HepG2 (cell line): ENCODE measurements around the gene ZNF474. TPM values are rescaled to one million over a fixed set of nuclear protein-coding genes. Genes with fewer than 3 reads are reported as not detected.

ENCODE experiments used
- ATAC-seq: fragments of 200-7000 bp; cut with Tn5 transposase; 3 replicates; pipeline ENCODE4 v1.9.1; 2020; ENCODE audit warnings: mild to moderate bottlenecking, moderate library complexity
- BruUV-seq: library from RNA; stranded (reverse); fragments of 400-500 nt; replicated peaks from 2 replicates; lab custom pipeline; 2021; lab: Mats Ljungman, UMichigan
- CTCF ChIA-PET: fragments of 300-600 bp; formaldehyde crosslinking; extraction: SDS; loops from one replicate; lab custom pipeline; 2021; ENCODE audit warnings: low total read pairs, inconsistent platforms, low intra/inter-chr PET ratio; lab: Yijun Ruan, JAX
- POLR2A ChIA-PET: fragments of 350-600 bp; sonication (Branson Sonifier 250); formaldehyde crosslinking; loops from one replicate; lab custom pipeline; 2020; ENCODE audit warnings: antibody characterized with exemption, inconsistent platforms; lab: Yijun Ruan, JAX
- DNase-seq: peaks from one replicate; pipeline ENCODE4 v3.0.0-alpha.2; 2015; ENCODE audit warnings: low spot score
- FAIRE-seq: peaks from 3 replicates; lab custom pipeline; 2011; peaks lifted over from hg19 to GRCh38; lab: Jason Lieb, UNC
- H2AFZ ChIP-seq: one replicate; pipeline ENCODE4 v1.6.1; 2011; ENCODE audit warnings: low read length, inconsistent platforms
- H3K27ac ChIP-seq: fragments of 300-600 bp; 3 replicates; pipeline ENCODE4 v1.8.0; 2011; ENCODE audit warnings: mixed run types, mild to moderate bottlenecking, mixed read lengths, low read length, inconsistent platforms; ENCODE audit not compliant: insufficient read depth; ENCODE audit errors: extremely low read length
- H3K27me3 ChIP-seq, 2 experiments: fragments of 200-600 bp in 1 of 2; 2 replicates in 1 of 2; 3 replicates in 1 of 2; pipeline versions ENCODE4 v1.6.0 to v1.8.0; 2011; ENCODE audit warnings: low read length in 2 of 2, mild to moderate bottlenecking in 2 of 2, moderate library complexity in 2 of 2, inconsistent platforms in 1 of 2; ENCODE audit not compliant: insufficient read depth in 2 of 2, control insufficient read depth in 1 of 2
- H3K36me3 ChIP-seq, 2 experiments: fragments of 200-600 bp in 1 of 2; replicated peaks in 1 of 2; 2 replicates in 1 of 2; 3 replicates in 1 of 2; pipeline versions ENCODE4 v1.5.1 to v1.8.0; 2011; ENCODE audit warnings: low read length in 2 of 2, inconsistent platforms in 1 of 2; ENCODE audit not compliant: insufficient read depth in 2 of 2, control insufficient read depth in 1 of 2
- H3K4me1 ChIP-seq: 2 replicates; pipeline ENCODE4 v1.5.1; 2012; ENCODE audit warnings: low read length, inconsistent platforms; ENCODE audit not compliant: insufficient read depth
- H3K4me2 ChIP-seq: 2 replicates; pipeline ENCODE4 v1.6.0; 2011; ENCODE audit warnings: low read depth, low read length, inconsistent platforms
- H3K4me3 ChIP-seq, 3 experiments: fragments of 200-600 bp in 1 of 3; sonication (generic), shearing (Covaris generic) in 1 of 3; replicated peaks in 1 of 3; 2 replicates each; pipeline ENCODE4 v1.5.1; 2011 to 2016; ENCODE audit warnings: low read length in 3 of 3, inconsistent platforms in 2 of 3, low read depth in 2 of 3, mild to moderate bottlenecking in 2 of 3, control low read depth in 1 of 3, mixed read lengths in 1 of 3; ENCODE audit not compliant: insufficient read depth in 1 of 3
- H3K79me2 ChIP-seq: one replicate; pipeline ENCODE4 v1.6.1; 2011; ENCODE audit warnings: low read length, inconsistent platforms; ENCODE audit not compliant: insufficient read depth
- H3K9ac ChIP-seq: 2 replicates; pipeline ENCODE4 v1.6.0; 2011; ENCODE audit warnings: mild to moderate bottlenecking, low read depth, low read length, inconsistent platforms; ENCODE audit not compliant: insufficient read depth
- H3K9me3 ChIP-seq: 2 replicates; pipeline ENCODE4 v1.5.1; 2012; ENCODE audit warnings: mild to moderate bottlenecking, low read length
- H4K20me1 ChIP-seq: 2 replicates; pipeline ENCODE4 v1.6.0; 2011; ENCODE audit warnings: inconsistent platforms, mild to moderate bottlenecking, low read length, moderate library complexity; ENCODE audit not compliant: insufficient read depth
- CCAR2 ChIP-seq: fragments of 200-400 bp; formaldehyde crosslinking; optimal IDR thresholded peaks from 2 replicates; pipeline ENCODE3; 2018; ENCODE audit warnings: low read depth, mild to moderate bottlenecking, low read length, moderate library complexity
- MBD4 ChIP-seq: IDR thresholded peaks from 2 replicates; pipeline ENCODE4 v1.6.1; 2012; ENCODE audit warnings: low read length, inconsistent platforms, borderline replicate concordance
- MLXIP ChIP-seq: sonication (generic); formaldehyde crosslinking; IDR thresholded peaks from 2 replicates; pipeline ENCODE4 v1.9.0; 2021; ENCODE audit warnings: missing genetic modification reagents, borderline replicate concordance
- MYPOP ChIP-seq: sonication (generic); formaldehyde crosslinking; IDR thresholded peaks from 2 replicates; pipeline ENCODE4 v1.8.1; 2023; ENCODE audit warnings: mild to moderate bottlenecking, moderate library complexity, missing genetic modification reagents
- SOX6 ChIP-seq, 2 experiments: fragments of 450-650 bp in 1 of 2; sonication (generic) in 1 of 2; formaldehyde crosslinking in 1 of 2; IDR thresholded peaks; 2 replicates each; pipeline versions ENCODE4 v1.4.0 to v1.6.1; 2017 to 2020; ENCODE audit warnings: antibody characterized with exemption in 1 of 2, mild to moderate bottlenecking in 1 of 2, missing genetic modification reagents in 1 of 2
- ZNF260 ChIP-seq: sonication (generic); formaldehyde crosslinking; IDR thresholded peaks from 2 replicates; pipeline ENCODE4 v1.4.0; 2020; ENCODE audit warnings: missing genetic modification reagents, low read depth, mild to moderate bottlenecking, borderline replicate concordance
- ZNF326 ChIP-seq: sonication (generic); formaldehyde crosslinking; IDR thresholded peaks from 2 replicates; pipeline ENCODE4 v1.4.0; 2020; ENCODE audit warnings: missing genetic modification reagents, borderline replicate concordance
- ZSCAN21 ChIP-seq: sonication (generic); formaldehyde crosslinking; IDR thresholded peaks from 2 replicates; pipeline ENCODE4 v1.8.0; 2022; ENCODE audit warnings: mild to moderate bottlenecking, missing genetic modification reagents, moderate library complexity, borderline replicate concordance
- WGBS: methylation state at CpG from one replicate; pipeline ENCODE4 v1.1.6; 2017; ENCODE audit warnings: low lambda C conversion rate; 5-methylcytosine and 5-hydroxymethylcytosine counted together
- in situ Hi-C: cut with HindIII; loops from 2 replicates; pipeline ENCODE4 v1.10.0; 2017; ENCODE audit warnings: low pct_unique_long_range_greater_than_20kb; ENCODE audit not compliant: extremely low pct_ligation_motif_present
- intact Hi-C: fragments of 100-400 bp; cut with micrococcal nuclease; formaldehyde crosslinking; loops from one replicate; pipeline ENCODE4 v1.10.0; 2022; ENCODE audit not compliant: unreplicated experiment
- polyA plus RNA-seq, 8 experiments: library from polyadenylated mRNA; depleted of rRNA in 3 of 8; stranded (reverse) in 7 of 8; unstranded in 1 of 8; fragments of >200 nt; fragmentation: Illumina TruSeq in 4 of 8; extraction: Trizol in 4 of 8; gene quantifications; 2 replicates each; pipeline versions ENCODE4 v1.2.1 to v1.2.3, GENCODE V29; 2011 to 2016; ENCODE audit warnings: low read depth in 4 of 8, missing spikeins in 1 of 8, mixed read lengths in 1 of 8; ENCODE audit not compliant: insufficient read depth in 1 of 8
- total RNA-seq, 5 experiments: library from RNA; depleted of rRNA; stranded (reverse); fragments of >200 nt; fragmentation: Illumina TruSeq; extraction: Trizol; gene quantifications; 2 replicates each; pipeline ENCODE4 v1.2.3, GENCODE V29; 2016; ENCODE audit warnings: low read depth in 1 of 5

The ZNF474 gene
- total and polyA plus RNA-seq, 2 of the 13 experiments (the other 11 are each of a cell fraction or from before 2014, with no cell fraction given): 0.07 TPM; not detected in 1

- no TSS peak for BruUV-seq
- DNase-seq (no peak), ATAC-seq (no peak), FAIRE-seq (no peak)
- Histone ChIP-seq H3K79me2 (no peaks in the 10 kb centered on the region), H4K20me1 (no peaks in the 10 kb centered on the region), H3K4me2 (no peak overlapping the region), H3K27ac (no peak overlapping the region), H3K36me3 (no peaks in the 10 kb centered on the region), H3K4me1 (no peaks in the 10 kb centered on the region), H3K9me3 (no peaks in the 10 kb centered on the region), H3K9ac (no peak overlapping the region), H3K27me3 (no peaks in the 10 kb centered on the region), H3K4me3 (no peak overlapping the region), H2AFZ (no peak overlapping the region)
- WGBS: 0% methylated on average over 1 of the region's 1 CpG
- in situ Hi-C loops (no loop called here), intact Hi-C loops (no loop called here)
- TF ChIP-seq ZSCAN21 (no peak), ZNF326 (CRISPR knock-in tag) (no peak), SOX6 (IDR thresholded peaks at IDR 0.05) (no peak), SOX6 (CRISPR knock-in tag; IDR thresholded peaks at IDR 0.05) (no peak), MBD4 (no peak), MYPOP (CRISPR knock-in tag) (no peak), ZNF260 (no peak), MLXIP (CRISPR knock-in tag) (no peak), CCAR2 (no peak)
- POLR2A ChIA-PET: no interaction called here
- CTCF ChIA-PET: no interaction called here
Measured at GRCh38 chr5:122175091-122175490, 45.7 kb downstream of the ZNF474 start.
